SK-N-MC (cell line): ENCODE data around the gene CACTIN.

Source experiments
- DNase-seq: peaks from one replicate; pipeline ENCODE4 v3.0.0-alpha.2; 2011; ENCODE audit warnings: low read depth, low spot score
- H3K27ac ChIP-seq: fragments of 200-600 bp; sonication (generic); 2 replicates; pipeline ENCODE4 v1.5.1; 2016; ENCODE audit warnings: mixed run types
- H3K36me3 ChIP-seq: fragments of 200-600 bp; sonication (generic); 2 replicates; pipeline ENCODE4 v1.6.1; 2017; ENCODE audit warnings: antibody characterized with exemption, low read length, mixed read lengths; ENCODE audit not compliant: insufficient read depth
- H3K4me3 ChIP-seq: fragments of 200-600 bp; sonication (generic); 2 replicates; pipeline ENCODE4 v1.5.1; 2016
- H3K9ac ChIP-seq: fragments of 200-600 bp; sonication (generic); 2 replicates; pipeline ENCODE4 v1.8.0; 2017; ENCODE audit warnings: mixed run types, mixed read lengths; ENCODE audit not compliant: insufficient read length
- H3K9me3 ChIP-seq: fragments of 200-600 bp; sonication (generic); 2 replicates; pipeline ENCODE4 v1.6.1; 2017; ENCODE audit warnings: low read depth, mild to moderate bottlenecking, antibody characterized with exemption, low read length, moderate library complexity, mixed read lengths
- EZH2 ChIP-seq: fragments of 200-600 bp; sonication (generic); IDR thresholded peaks from one replicate; pipeline ENCODE4 v1.6.1; 2017; ENCODE audit warnings: antibody characterized with exemption
- FOXP2 ChIP-seq: optimal IDR thresholded peaks from 2 replicates; pipeline ENCODE3; 2011; ENCODE audit warnings: mild to moderate bottlenecking, moderate library complexity; ENCODE audit not compliant: insufficient read depth; ENCODE audit errors: extremely low read length, control extremely low read depth
- POLR2AphosphoS5 ChIP-seq: IDR thresholded peaks from 2 replicates; pipeline ENCODE4 v1.6.1; 2012; ENCODE audit warnings: mild to moderate bottlenecking, low read depth, low read length, borderline replicate concordance

The CACTIN gene

DNA sequence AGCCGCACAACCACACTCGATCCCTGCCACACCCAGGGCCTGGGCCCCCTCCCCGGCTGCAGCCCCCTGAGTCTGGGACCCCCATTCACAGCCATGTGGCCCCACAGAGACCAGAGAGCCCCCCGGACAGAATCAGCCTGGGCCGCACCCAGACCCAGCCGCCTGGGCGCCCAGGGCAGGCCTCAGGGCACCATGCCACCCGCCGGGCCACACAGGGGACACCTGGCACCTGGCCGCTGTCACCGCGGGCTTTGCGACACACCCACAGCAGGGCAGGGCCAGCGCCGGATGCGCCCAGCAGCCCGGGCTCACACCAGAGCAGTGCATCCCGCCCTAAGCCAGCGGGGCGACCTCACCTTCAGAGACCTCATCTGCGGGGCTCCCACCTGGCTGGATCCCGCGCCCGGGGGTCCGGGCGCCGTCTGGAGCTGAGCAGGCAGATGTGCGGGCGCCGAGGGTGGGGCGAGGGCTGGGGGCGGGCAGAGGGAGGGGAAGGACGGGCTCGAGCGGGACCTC is 20.4 kb downstream of the CACTIN start:
- no peak overlapping the region for H3K27ac ChIP-seq
- no peaks in the 10 kb centered on the region; the same call in 1 of the 2 replicates for H3K36me3 ChIP-seq
- no peak overlapping the region for H3K9ac ChIP-seq
- H3K9me3 ChIP-seq, result no peaks in the 10 kb centered on the region
- H3K4me3 ChIP-seq, result no peak overlapping the region
- TF ChIP-seq EZH2, result no peak
- no peak for TF ChIP-seq POLR2AphosphoS5
- no peak for TF ChIP-seq FOXP2
- no peak for DNase-seq

DNA sequence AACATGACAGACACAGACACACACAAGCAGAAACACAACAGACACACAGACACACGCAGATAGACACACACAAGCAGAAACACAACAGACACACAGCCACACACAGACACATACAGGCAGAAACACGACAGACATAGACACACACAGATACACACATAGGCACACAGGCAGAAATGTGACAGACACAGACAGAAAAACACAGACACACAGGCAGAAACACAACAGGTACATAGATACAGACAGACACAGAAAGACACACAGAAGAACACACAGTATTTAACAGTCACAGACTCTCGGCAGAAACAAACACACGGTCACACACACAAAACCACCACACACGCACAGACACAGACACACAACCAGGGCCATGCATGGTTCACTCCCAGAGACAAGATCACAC is 20.8 kb downstream of the CACTIN start:
- Histone ChIP-seq H3K27ac (no peak overlapping the region), H3K9ac (no peak overlapping the region)

DNA sequence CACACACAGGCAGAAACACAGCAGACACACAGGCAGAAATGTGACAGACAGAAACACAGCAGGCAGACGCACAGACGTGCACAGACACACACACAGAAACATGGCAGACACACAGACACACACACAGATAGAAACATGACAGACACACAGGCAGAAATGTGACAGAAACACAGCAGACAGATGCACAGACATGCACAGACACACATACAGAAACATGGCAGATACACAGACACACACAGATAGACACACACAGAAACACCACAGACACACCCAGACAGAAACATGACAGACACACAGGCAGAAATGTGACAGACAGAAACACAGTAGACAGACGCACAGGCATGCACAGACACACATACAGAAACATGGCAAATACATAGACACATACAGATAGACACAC is 21.2 kb downstream of the CACTIN start:
- DNase-seq, result no peak
- Histone ChIP-seq H3K9me3 (no peaks in the 10 kb centered on the region), H3K36me3 (no peaks in the 10 kb centered on the region), H3K9ac (no peak overlapping the region), H3K4me3 (no peak overlapping the region), H3K27ac (no peak overlapping the region)
- TF ChIP-seq EZH2 (no peak), FOXP2 (no peak), POLR2AphosphoS5 (no peak)

More for the DNA sequence above, 20.8 kb downstream of the CACTIN start:
- H3K4me3 ChIP-seq, result no peak overlapping the region
- DNase-seq, result no peak
- H3K36me3 ChIP-seq, result no peaks in the 10 kb centered on the region
- H3K9me3 ChIP-seq, result no peaks in the 10 kb centered on the region
- TF ChIP-seq EZH2 (no peak), FOXP2 (no peak), POLR2AphosphoS5 (no peak)

DNA sequence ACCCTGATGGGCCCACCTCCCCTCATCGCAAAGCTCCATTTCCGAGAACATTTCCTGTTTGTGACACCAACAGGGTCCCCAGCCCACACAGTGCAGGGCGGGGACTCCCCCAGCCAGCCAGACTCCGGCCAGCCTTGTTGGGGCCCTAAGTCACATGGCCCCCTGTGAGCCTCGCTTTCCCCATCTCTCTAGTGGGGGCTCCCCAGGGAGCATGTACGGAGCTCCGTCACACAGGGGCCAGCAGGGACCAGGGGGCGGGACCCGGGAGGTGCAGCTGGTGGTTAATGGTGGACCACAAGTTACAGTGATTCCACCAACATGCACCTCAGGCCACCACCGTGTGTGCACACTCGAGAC is 21.6 kb downstream of the CACTIN start:
- Histone ChIP-seq H3K4me3 (no peak overlapping the region), H3K9me3 (no peaks in the 10 kb centered on the region), H3K27ac (no peak overlapping the region), H3K9ac (no peak overlapping the region), H3K36me3 (no peaks in the 10 kb centered on the region)
- TF ChIP-seq FOXP2 (no peak), EZH2 (no peak), POLR2AphosphoS5 (no peak)
- no peak for DNase-seq

DNA sequence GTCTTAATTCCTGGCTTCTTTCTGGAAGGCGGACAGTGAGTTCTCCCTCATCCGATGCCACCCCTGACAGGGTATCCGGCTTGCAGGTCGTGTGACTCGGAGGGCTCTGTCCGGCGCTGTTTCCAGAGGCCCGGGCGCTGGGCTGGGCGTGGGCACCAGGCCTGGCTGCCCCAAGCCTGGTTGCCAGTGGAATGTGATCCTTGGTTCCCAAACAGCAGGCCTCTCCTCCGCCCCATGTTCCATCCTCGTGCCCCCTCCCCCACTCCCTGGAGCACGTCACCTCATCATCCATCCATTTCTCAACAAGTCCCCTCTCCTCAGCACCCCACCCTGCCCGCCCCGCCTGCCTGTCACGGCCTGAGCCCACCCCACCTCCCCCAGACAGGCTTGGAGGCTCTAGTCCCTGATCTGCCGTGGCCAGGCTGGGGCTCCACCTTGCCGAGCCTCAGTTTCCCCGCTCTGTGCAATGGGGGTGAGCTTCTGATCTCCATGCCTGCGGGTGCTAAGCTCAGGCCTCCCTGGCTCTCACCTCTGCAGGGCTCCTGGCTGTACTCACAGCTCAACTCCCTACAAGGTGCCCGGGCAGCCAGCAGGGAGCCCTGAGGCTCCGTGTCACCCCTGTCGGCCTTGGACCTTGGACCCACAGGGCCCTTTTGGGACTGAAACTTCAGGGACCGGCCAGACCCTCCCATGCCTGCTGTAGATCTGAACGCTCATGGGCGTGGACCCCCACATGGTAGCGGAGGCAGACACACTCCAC is 22.2 kb downstream of the CACTIN start:
- no peaks in the 10 kb centered on the region for H3K36me3 ChIP-seq
- no peaks in the 10 kb centered on the region for H3K9me3 ChIP-seq
- H3K27ac ChIP-seq, result no peak overlapping the region
- DNase-seq, result no peak
- TF ChIP-seq POLR2AphosphoS5, result no peak
- TF ChIP-seq FOXP2, result no peak
- no peak for TF ChIP-seq EZH2
- no peak overlapping the region for H3K4me3 ChIP-seq
- no peak overlapping the region for H3K9ac ChIP-seq

DNA sequence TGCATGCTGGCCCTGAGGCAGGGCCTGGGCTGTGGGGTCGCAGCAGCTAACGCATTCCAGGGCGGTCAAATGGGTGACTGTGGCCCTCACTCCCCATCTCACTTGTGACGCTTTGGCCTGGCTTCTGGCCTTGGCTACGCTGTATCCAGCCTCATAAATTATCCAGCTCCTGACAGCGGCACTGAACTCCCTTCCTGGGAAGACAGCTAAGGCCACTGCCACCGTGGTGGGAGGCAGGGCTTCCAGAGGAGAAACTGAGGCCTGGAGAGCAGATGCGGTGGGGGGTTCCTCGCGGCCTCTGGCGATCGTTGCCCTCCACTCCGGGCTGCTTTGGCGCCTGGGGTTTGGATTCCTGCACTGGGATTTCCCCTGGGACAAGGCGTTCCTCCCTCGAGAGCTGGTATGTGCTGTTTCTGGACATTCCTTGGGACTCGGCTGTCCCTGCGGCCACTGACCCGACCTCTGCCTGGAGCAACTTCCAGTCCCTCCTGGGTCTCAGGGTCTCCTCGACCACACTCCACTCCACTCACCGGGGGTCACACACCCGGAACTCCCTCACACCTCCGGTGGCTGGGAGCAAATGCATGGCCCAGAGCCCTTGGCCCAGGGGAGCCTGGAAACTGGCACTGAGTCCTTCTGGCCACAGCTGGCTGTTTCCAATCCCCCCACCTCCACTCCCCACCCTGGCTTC is 23.3 kb downstream of the CACTIN start:
- H3K9me3 ChIP-seq, result no peaks in the 10 kb centered on the region
- no peak overlapping the region for H3K27ac ChIP-seq
- no peak overlapping the region for H3K4me3 ChIP-seq
- no peaks in the 10 kb centered on the region for H3K36me3 ChIP-seq
- no peak overlapping the region for H3K9ac ChIP-seq
- TF ChIP-seq FOXP2 (no peak), EZH2 (no peak), POLR2AphosphoS5 (no peak)
- DNase-seq, result no peak

DNA sequence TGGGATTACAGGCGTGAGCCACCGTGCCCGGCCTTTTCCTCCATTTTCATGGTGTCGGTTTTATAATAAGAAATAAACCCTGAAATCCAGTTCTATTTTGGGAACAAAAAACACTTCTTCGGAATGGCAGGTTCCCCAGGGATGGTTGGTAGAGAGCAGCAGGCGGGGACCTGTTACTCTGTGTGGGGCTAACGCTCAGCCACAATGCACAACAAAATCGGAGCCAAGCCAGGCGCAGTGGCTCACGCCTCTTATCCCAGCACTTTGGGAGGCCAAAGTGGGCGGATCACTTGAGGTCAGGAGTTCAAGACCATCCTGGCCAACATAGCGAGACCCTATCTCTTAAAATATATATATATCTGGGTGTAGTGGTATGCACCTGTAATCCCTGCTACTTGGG is 25.6 kb downstream of the CACTIN start:
- Histone ChIP-seq H3K36me3 (no peaks in the 10 kb centered on the region), H3K9ac (no peak overlapping the region), H3K4me3 (no peak overlapping the region), H3K9me3 (no peaks in the 10 kb centered on the region), H3K27ac (no peak overlapping the region)
- TF ChIP-seq POLR2AphosphoS5 (no peak), EZH2 (no peak), FOXP2 (no peak)
- no peak for DNase-seq

DNA sequence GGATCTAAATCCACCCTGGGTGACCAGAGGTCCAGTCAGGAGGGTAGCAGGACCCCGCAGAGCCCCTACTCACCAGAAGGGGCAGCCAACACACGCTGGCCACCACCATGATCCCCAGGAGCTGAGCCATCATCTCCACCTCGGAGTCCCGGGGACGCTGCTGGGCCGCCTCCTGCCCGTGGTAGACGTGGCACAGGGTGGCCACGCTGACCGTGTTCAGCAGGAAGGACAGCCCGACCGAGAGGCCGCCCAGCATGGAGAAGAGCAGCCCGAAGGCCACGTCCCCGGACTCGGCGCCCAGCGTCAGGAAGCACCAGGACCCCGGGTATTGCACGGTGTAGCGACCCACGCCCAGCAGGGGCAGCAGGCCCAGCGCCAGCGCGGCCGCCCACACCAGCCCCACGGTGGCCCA is 26.8 kb downstream of the CACTIN start:
- TF ChIP-seq EZH2 (no peak), FOXP2 (no peak), POLR2AphosphoS5 (no peak)
- Histone ChIP-seq H3K4me3 (no peak overlapping the region), H3K9me3 (no peaks in the 10 kb centered on the region), H3K9ac (no peak overlapping the region), H3K27ac (no peak overlapping the region), H3K36me3 (no peaks in the 10 kb centered on the region)
- DNase-seq, result no peak
